ENCODE results near the gene SLC24A3. TPM values are rescaled to one million over a fixed set of nuclear protein-coding genes. Genes with fewer than 3 reads are reported as not detected.

The SLC24A3 gene
- total RNA-seq, 1 donor from 2014 or later: 0.96 TPM

DNA sequence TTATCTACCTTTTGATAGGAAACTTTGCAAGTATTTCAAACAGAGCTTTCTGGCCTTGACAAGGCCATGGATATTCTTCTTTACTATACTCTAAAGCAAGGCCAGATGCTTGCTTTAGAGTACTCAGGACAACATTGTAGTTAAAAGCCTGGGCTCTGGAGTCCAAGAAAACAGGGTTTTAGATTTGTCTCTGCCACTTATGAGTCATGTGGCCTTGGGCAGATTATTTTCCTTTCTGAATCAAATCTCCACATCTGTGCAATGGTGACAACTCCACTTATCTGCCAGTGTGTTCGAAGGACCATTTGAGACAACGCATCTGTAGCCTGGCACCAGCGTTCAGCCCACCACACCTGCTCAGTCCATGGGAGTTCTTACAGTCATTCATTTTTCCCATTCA, 279.7 kb downstream of the SLC24A3 start:
- Mint-ChIP-seq H3K27me3 (peaks cover 9% of the 10 kb centered on the region), H3K36me3 (ENCODE audit: insufficient read depth) (no peaks in the 10 kb centered on the region), H3K9me3 (ENCODE audit: low read depth) (no peaks in the 10 kb centered on the region), H3K4me3 (ENCODE audit: low read depth) (no peak overlapping the region), H3K4me1 (ENCODE audit: low read depth) (no peaks in the 10 kb centered on the region), H3K27ac (no peak overlapping the region)
- DNase-seq (ENCODE audit: low spot score, unreplicated experiment): no peak
- TF ChIP-seq, protein P1, sequence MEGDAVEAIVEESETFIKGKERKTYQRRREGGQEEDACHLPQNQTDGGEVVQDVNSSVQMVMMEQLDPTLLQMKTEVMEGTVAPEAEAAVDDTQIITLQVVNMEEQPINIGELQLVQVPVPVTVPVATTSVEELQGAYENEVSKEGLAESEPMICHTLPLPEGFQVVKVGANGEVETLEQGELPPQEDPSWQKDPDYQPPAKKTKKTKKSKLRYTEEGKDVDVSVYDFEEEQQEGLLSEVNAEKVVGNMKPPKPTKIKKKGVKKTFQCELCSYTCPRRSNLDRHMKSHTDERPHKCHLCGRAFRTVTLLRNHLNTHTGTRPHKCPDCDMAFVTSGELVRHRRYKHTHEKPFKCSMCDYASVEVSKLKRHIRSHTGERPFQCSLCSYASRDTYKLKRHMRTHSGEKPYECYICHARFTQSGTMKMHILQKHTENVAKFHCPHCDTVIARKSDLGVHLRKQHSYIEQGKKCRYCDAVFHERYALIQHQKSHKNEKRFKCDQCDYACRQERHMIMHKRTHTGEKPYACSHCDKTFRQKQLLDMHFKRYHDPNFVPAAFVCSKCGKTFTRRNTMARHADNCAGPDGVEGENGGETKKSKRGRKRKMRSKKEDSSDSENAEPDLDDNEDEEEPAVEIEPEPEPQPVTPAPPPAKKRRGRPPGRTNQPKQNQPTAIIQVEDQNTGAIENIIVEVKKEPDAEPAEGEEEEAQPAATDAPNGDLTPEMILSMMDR (IDR thresholded peaks at IDR 0.05; ENCODE audit: unreplicated experiment): no peak

DNA sequence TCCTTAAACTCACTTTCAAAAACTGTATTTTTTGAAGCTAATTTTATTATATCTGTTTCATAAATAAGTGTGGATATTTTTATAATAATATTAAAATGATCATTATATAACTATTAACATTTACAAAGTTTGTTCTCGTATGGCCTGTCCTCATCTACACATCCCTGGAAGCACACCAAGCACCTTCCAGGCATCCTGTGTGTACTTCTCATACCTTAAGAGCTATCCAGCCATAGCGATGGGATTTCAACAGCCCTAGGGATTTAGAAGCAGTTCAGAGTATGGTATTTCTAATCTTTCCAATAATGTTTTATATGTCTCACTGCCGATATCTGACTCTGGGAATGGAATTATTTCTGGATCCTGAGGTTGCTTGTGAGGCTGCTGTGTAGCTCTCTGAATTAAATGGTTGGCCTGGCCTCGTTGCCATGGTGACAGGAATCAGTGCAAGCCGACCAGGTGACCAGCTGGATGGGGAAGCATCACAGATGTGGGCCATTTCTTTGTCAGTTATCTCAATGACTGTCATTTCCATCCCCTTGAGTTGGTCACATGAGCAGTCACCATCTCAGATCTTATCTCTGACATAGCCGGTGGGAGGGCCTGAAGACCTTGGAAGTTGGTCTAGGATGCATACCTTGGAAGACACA, 280.4 kb downstream of the SLC24A3 start:
- TF ChIP-seq, protein P1 (IDR thresholded peaks at IDR 0.05; ENCODE audit: unreplicated experiment): no peak
- Mint-ChIP-seq H3K9me3 (ENCODE audit: low read depth) (no peaks in the 10 kb centered on the region), H3K27ac (no peak overlapping the region), H3K36me3 (ENCODE audit: insufficient read depth) (no peaks in the 10 kb centered on the region), H3K27me3 (peaks cover 9% of the 10 kb centered on the region), H3K4me1 (ENCODE audit: low read depth) (no peaks in the 10 kb centered on the region), H3K4me3 (ENCODE audit: low read depth) (no peak overlapping the region)
- no peak for DNase-seq (ENCODE audit: low spot score, unreplicated experiment)

DNA sequence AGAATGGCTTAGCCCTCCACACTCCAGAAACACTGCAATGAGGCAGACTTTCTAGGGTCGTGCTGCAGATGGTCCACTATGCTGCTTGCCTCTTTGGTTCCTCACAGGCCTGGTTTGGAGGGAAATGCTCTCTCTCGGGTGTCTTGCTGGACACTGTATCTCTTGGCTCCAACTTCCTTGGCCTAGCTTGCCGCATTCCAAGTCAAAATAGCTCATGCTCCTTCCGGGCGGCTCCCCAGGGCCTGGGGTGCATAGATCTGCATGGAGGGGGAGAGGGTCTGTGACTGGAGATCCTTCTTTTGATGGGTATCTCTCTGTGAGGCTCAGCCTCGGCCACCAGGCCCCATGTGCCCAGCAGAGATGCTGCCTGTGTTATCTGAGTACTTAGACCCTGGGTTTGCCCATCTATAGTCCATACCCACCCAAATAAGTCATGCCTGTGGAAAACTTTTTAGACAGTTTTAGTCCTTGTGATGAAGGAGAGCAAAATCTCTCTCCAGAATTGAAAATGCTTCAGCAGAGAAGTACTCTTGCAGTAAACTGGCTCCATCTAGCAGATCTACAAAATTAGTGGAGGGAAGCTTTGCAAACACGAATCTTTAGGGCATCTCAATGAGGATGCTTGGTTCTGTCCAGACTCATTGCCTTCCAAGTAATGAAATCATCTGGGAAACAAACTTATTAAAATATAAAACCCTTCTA, 281.5 kb downstream of the SLC24A3 start:
- no peak overlapping the region for H3K27ac Mint-ChIP-seq
- no peak overlapping the region for H3K4me3 Mint-ChIP-seq (ENCODE audit: low read depth)
- peaks cover 9% of the 10 kb centered on the region for H3K27me3 Mint-ChIP-seq
- H3K36me3 Mint-ChIP-seq (ENCODE audit: insufficient read depth): no peaks in the 10 kb centered on the region
- no peaks in the 10 kb centered on the region for H3K4me1 Mint-ChIP-seq (ENCODE audit: low read depth)
- TF ChIP-seq, protein P1 (IDR thresholded peaks at IDR 0.05; ENCODE audit: unreplicated experiment): no peak
- no peak for DNase-seq (ENCODE audit: low spot score, unreplicated experiment)
- H3K9me3 Mint-ChIP-seq (ENCODE audit: low read depth): no peaks in the 10 kb centered on the region

DNA sequence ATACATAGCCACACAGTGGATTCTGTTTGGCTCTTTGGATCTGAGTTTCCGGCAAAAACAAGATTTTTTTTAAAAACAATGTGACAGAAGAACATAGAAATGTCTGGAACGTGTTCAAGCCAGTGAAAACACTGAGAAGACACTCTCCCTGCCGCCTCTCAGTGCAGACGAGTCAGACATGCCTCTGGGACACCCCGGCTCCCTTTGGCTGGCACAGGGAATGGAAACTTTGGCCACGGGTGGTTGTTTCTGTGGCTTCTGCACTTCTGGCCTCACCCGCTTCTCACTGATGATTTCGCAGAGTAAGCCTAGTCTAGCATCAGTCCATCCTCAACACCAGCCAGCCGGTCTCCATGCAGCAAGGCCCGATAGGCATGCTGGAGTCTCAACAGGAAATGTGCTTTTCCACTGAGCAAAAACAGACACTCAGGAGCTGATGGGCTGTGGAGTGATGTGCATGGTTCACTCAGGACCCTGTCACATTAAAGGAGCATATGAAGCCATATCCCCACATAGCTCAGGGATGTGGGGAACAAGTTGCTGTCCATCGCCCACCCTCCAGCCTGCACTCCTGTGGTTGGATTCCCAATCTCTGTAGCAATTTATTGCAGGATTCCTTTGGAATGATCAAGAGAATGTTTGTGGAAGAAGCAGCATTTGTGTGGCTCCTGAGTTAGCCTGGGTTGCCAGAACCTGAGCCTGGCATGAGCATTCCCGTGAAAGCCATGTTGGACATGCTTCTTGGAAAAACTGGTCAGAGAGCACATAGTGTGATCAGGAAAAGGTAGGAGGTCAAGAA, 283.7 kb downstream of the SLC24A3 start:
- DNase-seq (ENCODE audit: low spot score, unreplicated experiment): no peak
- H3K9me3 Mint-ChIP-seq (ENCODE audit: low read depth): no peaks in the 10 kb centered on the region
- peaks cover 5% of the 10 kb centered on the region for H3K27me3 Mint-ChIP-seq
- TF ChIP-seq, protein P1 (IDR thresholded peaks at IDR 0.05; ENCODE audit: unreplicated experiment): no peak
- H3K27ac Mint-ChIP-seq: no peak overlapping the region
- H3K4me1 Mint-ChIP-seq (ENCODE audit: low read depth): no peaks in the 10 kb centered on the region
- H3K36me3 Mint-ChIP-seq (ENCODE audit: insufficient read depth): no peaks in the 10 kb centered on the region
- no peak overlapping the region for H3K4me3 Mint-ChIP-seq (ENCODE audit: low read depth)

DNA sequence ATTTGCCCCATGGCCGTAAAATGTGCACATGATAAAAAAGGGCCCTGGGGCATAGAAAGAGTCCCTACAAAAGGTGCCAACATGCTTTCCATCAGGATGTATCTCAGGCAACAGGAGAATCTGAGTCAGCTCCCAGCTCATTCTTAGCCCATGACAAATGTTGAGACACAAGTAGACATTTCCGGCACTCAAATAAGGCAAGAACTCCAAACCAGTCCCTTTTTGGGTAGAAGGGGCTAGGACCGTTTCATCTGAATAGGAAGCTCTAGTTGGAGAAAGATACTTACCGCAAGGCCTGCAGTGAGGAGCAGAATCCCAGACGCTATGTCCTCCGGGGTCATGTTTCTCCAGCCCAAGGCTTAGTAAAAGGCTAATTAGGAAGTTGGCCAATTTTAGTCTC, 284.6 kb downstream of the SLC24A3 start:
- Mint-ChIP-seq H3K36me3 (ENCODE audit: insufficient read depth) (no peaks in the 10 kb centered on the region), H3K27ac (no peak overlapping the region), H3K9me3 (ENCODE audit: low read depth) (no peaks in the 10 kb centered on the region), H3K4me3 (ENCODE audit: low read depth) (no peak overlapping the region), H3K4me1 (ENCODE audit: low read depth) (no peaks in the 10 kb centered on the region), H3K27me3 (peaks cover 3% of the 10 kb centered on the region)
- TF ChIP-seq, protein P1 (IDR thresholded peaks at IDR 0.05; ENCODE audit: unreplicated experiment): no peak
- DNase-seq (ENCODE audit: low spot score, unreplicated experiment): no peak
